ENCODE results near the gene RAMACL. TPM values are rescaled to one million over a fixed set of nuclear protein-coding genes. Genes with fewer than 3 reads are reported as not detected.

RAMACL gene
- polyA plus RNA-seq, 1 donor from 2014 or later: 1.9 TPM

GRCh38 chr6:166561771-166562359, 24.6 kb downstream of the RAMACL start:
- Histone ChIP-seq H3K4me2 (ENCODE audit: low read length) (no peak overlapping the region), H3K27me3 (ENCODE audit: insufficient read depth, low read depth, low read length) (no peaks in the 10 kb centered on the region), H3K9me3 (ENCODE audit: low read length) (peaks cover 6% of the 10 kb centered on the region), H2AFZ (ENCODE audit: low read depth, low read length) (no peak overlapping the region), H3F3A (ENCODE audit: insufficient read depth, low read length, poor library complexity, severe bottlenecking) (no peaks in the 10 kb centered on the region), H3K27ac (ENCODE audit: low read length) (no peak overlapping the region), H3K4me3 (ENCODE audit: low read length) (no peak overlapping the region), H3K79me2 (replicated peaks; ENCODE audit: insufficient read depth, low read length) (peaks cover 4% of the 10 kb centered on the region), H3K9ac (ENCODE audit: low read length) (no peak overlapping the region), H3K36me3 (ENCODE audit: insufficient read depth, low read length) (peaks cover 4% of the 10 kb centered on the region), H3K9me2 (ENCODE audit: insufficient read depth, low read length) (no peaks in the 10 kb centered on the region), H4K20me1 (ENCODE audit: insufficient read depth) (no peaks in the 10 kb centered on the region)
- TF ChIP-seq POLR2AphosphoS5 (IDR thresholded peaks at IDR 0.05) (no peak), RAD21 (conservative IDR thresholded peaks at IDR 0.05) (no peak), REST (IDR thresholded peaks at IDR 0.05; ENCODE audit: borderline replicate concordance) (no peak), EZH2 (IDR thresholded peaks at IDR 0.05; ENCODE audit: borderline replicate concordance, insufficient read depth, low read length, poor library complexity, severe bottlenecking) (no peak), MXI1 (conservative IDR thresholded peaks at IDR 0.05; ENCODE audit: poor library complexity, severe bottlenecking) (no peak), SMC3 (conservative IDR thresholded peaks at IDR 0.05; ENCODE audit: poor library complexity) (no peak), EP300 (conservative IDR thresholded peaks at IDR 0.05; ENCODE audit: poor library complexity, severe bottlenecking) (no peak), TAF1 (IDR thresholded peaks at IDR 0.05; ENCODE audit: low read depth) (no peak)

DNA sequence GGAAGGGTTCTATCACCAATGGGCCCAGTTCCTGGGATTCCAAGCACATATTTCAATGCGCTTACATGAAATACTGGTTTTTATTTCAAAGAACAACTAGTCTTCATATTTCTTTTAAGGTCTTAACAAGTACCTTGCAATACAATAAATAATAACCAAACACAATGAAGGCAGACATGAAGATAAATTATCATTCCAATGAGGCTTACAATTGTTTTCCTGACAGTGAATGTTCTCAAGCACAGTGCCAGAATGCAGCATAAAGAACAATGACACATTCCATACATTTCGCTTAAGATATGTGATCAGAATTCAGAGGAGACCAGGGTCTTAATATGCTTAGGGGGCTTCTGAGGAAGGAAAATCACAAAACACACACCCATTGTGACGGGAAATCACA, 26.3 kb downstream of the RAMACL start:
- H2AFZ ChIP-seq (ENCODE audit: low read depth, low read length): no peak overlapping the region
- TF ChIP-seq REST (IDR thresholded peaks at IDR 0.05; ENCODE audit: borderline replicate concordance): no peak
- TF ChIP-seq RAD21 (conservative IDR thresholded peaks at IDR 0.05): no peak
- no peak for TF ChIP-seq SMC3 (conservative IDR thresholded peaks at IDR 0.05; ENCODE audit: poor library complexity)
- no peak for TF ChIP-seq CTCF (IDR thresholded peaks at IDR 0.05; ENCODE audit: poor library complexity, severe bottlenecking)
- TF ChIP-seq EP300 (conservative IDR thresholded peaks at IDR 0.05; ENCODE audit: poor library complexity, severe bottlenecking): no peak
- no peak for TF ChIP-seq TAF1 (IDR thresholded peaks at IDR 0.05; ENCODE audit: low read depth)
- TF ChIP-seq EZH2 (IDR thresholded peaks at IDR 0.05; ENCODE audit: borderline replicate concordance, insufficient read depth, low read length, poor library complexity, severe bottlenecking): no peak
- no peak for TF ChIP-seq POLR2AphosphoS5 (IDR thresholded peaks at IDR 0.05)
- TF ChIP-seq MXI1 (conservative IDR thresholded peaks at IDR 0.05; ENCODE audit: poor library complexity, severe bottlenecking): no peak
- no peak overlapping the region for H3K27ac ChIP-seq (ENCODE audit: low read length)
- H3K79me2 ChIP-seq (replicated peaks; ENCODE audit: insufficient read depth, low read length): peaks cover 4% of the 10 kb centered on the region
- no peak overlapping the region for H3K9ac ChIP-seq (ENCODE audit: low read length)
- no peaks in the 10 kb centered on the region for H4K20me1 ChIP-seq (ENCODE audit: insufficient read depth)
- H3K4me3 ChIP-seq (ENCODE audit: low read length): no peak overlapping the region
- H3K36me3 ChIP-seq (ENCODE audit: insufficient read depth, low read length): peaks cover 4% of the 10 kb centered on the region
- H3K27me3 ChIP-seq (ENCODE audit: insufficient read depth, low read depth, low read length): no peaks in the 10 kb centered on the region
- no peaks in the 10 kb centered on the region for H3F3A ChIP-seq (ENCODE audit: insufficient read depth, low read length, poor library complexity, severe bottlenecking)
- peaks cover 6% of the 10 kb centered on the region for H3K9me3 ChIP-seq (ENCODE audit: low read length)
- no peak overlapping the region for H3K4me2 ChIP-seq (ENCODE audit: low read length)
- no peaks in the 10 kb centered on the region for H3K9me2 ChIP-seq (ENCODE audit: insufficient read depth, low read length)
